Measurements from ENCODE around the gene SUGCT. TPM values are rescaled to one million over a fixed set of nuclear protein-coding genes. Genes with fewer than 3 reads are reported as not detected.

Gene SUGCT
- total and polyA plus RNA-seq, 8 donors: 0.73 to 1.9 (median 1.2) TPM

GRCh38 chr7:40604601-40605438, 470.0 kb downstream of the SUGCT start:
- Histone ChIP-seq H3K4me1 (no peaks in the 10 kb centered on the region), H3K36me3 (no peaks in the 10 kb centered on the region)

DNA sequence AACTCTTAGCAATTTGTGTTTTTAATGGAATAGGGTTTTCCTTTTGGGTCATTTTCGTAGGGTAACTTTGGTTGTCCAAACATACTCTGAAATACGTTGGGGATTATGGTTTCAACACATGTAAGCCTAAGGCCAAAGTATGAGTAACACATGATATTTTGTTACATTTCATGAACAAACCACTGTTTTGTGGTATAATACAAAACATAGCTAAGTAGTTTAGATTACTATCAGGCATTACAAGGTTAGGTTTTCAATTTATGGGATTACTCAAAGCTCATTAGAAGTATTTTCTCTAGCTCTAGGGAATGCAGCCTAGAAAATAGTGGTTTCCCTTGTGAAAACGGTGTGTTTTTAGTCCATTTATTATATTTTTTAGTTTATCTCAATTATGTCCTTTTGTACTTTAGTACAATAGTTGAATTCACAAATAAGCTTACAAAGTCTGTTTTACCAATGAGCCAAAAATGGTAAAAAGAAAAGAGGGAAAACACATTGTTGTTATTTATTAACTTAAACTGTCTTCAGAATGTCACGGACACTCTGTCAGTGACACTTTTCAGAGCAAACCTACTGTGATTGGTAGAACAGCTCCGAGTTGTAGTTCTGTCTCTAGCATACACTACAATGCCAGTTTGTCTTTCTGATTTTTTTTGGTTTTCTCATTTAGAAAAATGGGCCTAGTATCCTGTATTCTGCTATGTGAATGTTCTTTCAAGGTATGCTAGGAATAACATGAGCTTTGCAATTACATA, 473.7 kb downstream of the SUGCT start:
- FAIRE-seq: no peak

More at GRCh38 chr7:40604601-40605438, 470.0 kb downstream of the SUGCT start:
- no peaks in the 10 kb centered on the region for H3K27me3 ChIP-seq
- intact Hi-C loops (cut with DNase I): no loop called here
- peak in 3 of 4 donors; percentile 17 to 27 (median 24) for TF ChIP-seq CTCF (IDR thresholded peaks at IDR 0.05)
- ATAC-seq (peak in 3 of 4 donors; percentile 77 to 85 (median 84)), FAIRE-seq (no peak), DNase-seq (peak in 5 of 6 donors; percentile 17 to 74 (median 28))
- no peak overlapping the region for H3K27ac ChIP-seq
- H3K4me3 ChIP-seq: no peak overlapping the region
- no peaks in the 10 kb centered on the region for H3K9me3 ChIP-seq
- WGBS, 2 donors: 26 to 37% methylated on average over 17 of the region's 17 CpGs

GRCh38 chr7:40610461-40610860, 475.7 kb downstream of the SUGCT start:
- no peak for DNase-seq
- FAIRE-seq: no peak
- Histone ChIP-seq H3K9me3 (no peaks in the 10 kb centered on the region), H3K27ac (no peak overlapping the region), H3K4me1 (no peaks in the 10 kb centered on the region), H3K36me3 (no peaks in the 10 kb centered on the region), H3K4me3 (no peak overlapping the region), H3K27me3 (no peaks in the 10 kb centered on the region)
- intact Hi-C loops (cut with DNase I): no loop called here
- 83 to 84% methylated on average over 4 of the region's 4 CpGs for WGBS, 2 donors
- no peak for TF ChIP-seq CTCF (IDR thresholded peaks at IDR 0.05)
- no peak for ATAC-seq

More for the DNA sequence above, 473.7 kb downstream of the SUGCT start:
- intact Hi-C loops (cut with DNase I): no loop called here
- Histone ChIP-seq H3K27ac (no peak overlapping the region), H3K36me3 (no peaks in the 10 kb centered on the region), H3K4me3 (no peak overlapping the region), H3K4me1 (no peaks in the 10 kb centered on the region), H3K9me3 (no peaks in the 10 kb centered on the region), H3K27me3 (no peaks in the 10 kb centered on the region)
- TF ChIP-seq CTCF (IDR thresholded peaks at IDR 0.05): no peak
- DNase-seq (no peak), ATAC-seq (no peak)
- WGBS, 2 donors: 70 to 83% methylated on average over 5 of the region's 5 CpGs

GRCh38 chr7:40611095-40611871, 476.5 kb downstream of the SUGCT start:
- no peaks in the 10 kb centered on the region for H3K27me3 ChIP-seq
- H3K4me1 ChIP-seq: no peaks in the 10 kb centered on the region
- no peaks in the 10 kb centered on the region for H3K9me3 ChIP-seq
- no peaks in the 10 kb centered on the region for H3K36me3 ChIP-seq
- no peak for FAIRE-seq
- ATAC-seq: no peak
- WGBS, 2 donors: 80 to 89% methylated on average over 2 of the region's 2 CpGs
- no peak overlapping the region for H3K4me3 ChIP-seq
- no peak overlapping the region for H3K27ac ChIP-seq
- intact Hi-C loops (cut with DNase I): no loop called here
- no peak for DNase-seq
- TF ChIP-seq CTCF (IDR thresholded peaks at IDR 0.05): no peak
